EH (cell line): ENCODE data around the gene BCL2L1.

ENCODE experiments used
- DNase-seq: peaks from one replicate; pipeline ENCODE4 v3.0.0-alpha.2; 2015; ENCODE audit warnings: low read depth

The BCL2L1 gene

DNA sequence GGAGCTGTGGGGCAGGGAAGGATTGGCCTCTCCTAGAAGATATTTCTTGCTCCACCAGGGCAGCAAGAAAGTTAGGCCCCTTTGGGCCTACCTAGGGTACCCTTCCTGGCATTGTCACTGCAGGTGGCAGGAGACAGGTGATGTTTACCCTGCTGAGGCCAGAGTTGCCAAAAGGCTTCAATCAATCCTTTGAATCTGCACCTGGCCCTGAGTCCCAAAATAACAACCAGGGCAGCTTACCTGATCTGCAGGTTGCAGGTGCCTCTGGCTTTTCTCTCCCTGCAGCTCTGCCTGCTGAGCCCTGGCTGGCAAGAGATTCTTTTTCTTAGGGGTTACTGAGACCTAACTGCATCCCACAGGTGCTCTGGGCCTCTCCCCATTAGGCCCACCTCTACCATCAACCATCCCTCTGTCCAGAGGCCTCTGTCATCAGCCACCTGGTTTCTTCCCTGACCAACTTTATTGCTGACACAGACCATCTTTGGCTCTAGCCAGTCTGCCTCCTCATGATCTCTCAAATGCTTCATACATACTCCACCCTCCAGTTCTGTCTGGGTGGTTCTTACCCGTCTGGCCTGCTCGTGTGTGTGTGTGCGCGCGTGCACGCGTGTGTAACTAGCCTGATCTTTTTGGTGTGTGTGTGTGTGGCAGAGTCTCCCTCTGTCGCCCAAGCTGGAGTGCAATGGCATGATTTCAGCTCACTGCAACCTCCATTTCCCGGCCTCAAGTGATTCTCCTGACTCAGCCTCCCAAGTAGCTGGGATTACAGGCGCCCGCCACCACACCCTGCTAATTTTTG lies 13.7 kb downstream of the BCL2L1 start:
- DNase-seq: no peak

DNA sequence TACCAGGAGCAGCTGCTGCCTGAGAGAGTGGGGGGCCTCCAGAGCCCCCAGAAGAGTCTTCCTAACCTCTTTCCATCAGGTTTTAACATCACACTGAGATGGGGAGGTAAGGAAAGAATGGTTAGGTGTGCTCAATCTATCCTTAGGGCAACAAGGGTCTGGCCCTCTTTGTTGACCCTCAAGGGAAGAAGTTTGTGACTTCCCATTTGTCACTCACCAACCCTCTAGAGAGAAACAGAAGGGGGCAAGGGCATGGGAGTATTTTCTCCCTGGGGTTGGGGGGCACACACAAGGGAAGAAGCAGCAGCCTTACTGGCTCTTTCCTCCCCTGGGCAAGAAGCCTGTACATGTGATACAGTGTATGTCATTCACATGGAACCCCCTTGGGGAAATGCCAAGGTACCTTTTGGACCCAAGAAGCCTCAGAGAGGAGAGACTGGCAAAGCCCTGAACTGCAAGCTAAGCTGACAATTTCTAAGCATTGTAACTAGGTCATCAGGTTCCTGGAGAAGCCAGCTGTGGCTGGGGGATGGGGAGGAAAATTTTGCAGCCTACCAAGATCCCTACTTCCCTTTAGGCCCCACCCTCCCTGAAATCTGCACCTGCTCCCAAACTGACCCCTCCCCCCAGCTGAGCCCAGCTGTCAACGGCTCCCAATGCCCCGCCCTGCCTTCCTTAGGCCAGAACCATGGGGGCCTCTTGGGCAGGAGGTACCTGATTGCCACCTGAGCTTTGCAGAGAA lies 14.5 kb downstream of the BCL2L1 start:
- DNase-seq: no peak

DNA sequence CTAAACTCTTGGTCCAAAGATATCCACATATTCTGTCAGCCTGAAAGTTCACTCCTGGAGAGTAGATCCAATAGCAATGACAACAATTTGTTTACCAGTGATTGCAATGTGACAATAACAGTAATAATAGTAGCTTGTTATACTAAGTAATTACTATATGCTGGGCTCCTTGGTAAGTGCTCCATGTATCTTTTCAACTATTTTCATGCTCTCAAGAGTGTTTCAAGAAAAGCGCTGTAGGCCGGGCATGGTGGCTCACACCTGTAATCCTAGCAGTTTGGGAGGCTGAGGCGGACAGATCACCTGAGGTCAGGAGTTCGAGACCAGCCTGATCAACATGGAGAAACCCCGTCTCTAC lies 15.4 kb downstream of the BCL2L1 start:
- no peak for DNase-seq

DNA sequence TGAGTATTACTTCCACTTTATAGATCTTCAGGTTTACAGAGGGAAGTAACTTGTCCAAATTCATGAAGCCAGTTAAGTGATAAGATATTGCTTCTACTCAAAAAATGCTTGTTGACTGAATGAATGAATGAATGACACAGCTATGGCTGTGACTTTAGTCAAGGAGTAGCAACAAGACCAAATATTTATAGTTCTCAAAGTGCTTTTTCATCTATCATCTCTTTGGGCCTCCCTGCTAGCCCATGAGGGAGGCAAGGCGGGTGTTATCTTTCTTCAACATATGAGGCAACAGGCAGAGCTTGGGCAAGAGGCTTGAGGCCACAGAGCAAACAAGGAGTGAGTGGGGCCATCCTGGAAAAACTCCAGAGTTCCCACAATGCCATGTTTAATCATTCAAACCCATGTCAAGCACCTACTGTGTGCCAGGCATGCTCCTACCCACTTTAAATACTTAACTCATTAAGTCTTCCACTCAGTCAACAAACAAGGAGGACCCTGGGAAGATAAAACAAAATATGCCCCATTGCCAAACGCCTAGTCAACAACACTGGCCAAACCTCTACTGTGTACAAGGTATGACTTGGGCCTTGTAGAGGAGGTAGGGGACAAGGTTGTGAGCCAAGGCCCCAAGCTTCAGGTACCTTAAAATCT lies 15.9 kb downstream of the BCL2L1 start:
- no peak for DNase-seq

DNA sequence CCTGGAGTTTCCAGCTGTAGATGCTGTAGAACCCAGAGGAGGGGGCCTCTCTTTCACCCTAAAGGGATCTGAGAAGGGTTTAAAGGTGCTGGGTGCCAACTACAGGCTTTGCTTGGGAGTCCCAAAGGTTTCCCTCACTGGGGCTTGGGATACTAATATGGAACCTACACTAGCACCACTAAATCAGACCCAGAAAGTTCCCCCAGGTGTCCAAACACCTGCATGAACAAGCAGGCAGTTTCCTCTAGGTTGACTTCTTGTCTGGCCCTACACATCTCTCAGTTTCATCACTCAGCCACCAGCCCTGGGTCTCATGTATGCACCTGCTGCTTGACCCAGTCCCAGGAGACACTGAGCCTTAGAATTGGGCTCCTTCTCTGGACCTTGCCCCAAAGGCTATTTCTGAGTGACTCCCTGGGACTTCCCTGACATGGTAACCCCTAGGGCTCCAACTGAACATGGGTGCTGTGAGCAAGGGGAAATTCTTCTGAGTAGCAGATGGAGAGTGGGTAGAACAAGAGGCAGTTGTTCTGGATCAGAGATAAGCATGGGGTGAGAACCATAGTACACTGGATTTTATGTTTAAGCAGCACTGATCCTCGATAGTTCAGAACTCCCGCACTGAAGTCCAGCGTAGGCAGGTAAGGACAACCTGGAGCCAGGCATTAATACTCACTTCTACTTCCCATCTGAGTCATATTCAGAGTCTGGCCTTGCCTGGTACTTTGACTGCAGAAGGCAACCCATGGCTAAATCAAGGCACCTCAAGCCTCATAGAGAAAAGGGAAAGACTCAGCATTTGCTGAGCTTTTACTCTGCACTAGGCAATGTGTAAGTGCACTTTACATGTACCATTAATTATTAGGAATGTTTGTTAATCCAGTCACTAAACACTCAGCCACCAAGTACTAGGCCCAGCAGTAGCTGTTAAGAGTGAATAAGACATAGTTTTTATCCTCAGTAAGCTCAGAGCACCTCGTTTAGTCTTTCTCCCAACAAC lies 16.8 kb downstream of the BCL2L1 start:
- no peak for DNase-seq

DNA sequence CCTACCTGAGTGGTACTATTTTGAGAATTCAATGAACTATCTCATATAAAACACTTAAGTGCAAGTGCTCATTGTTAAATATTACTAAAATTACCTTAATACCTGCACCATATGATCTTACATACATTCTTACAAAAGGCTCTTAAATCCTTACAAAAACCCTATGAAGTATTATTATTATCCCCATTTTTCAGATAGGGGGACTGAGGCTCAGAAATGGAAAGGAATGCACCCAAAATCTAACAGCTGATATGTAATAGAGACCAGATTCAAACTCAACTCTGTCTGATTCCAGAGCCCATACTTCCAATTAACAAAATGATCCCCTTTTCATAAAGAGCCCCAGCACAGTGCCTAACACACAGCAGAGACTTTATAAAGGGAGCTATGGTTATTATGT lies 17.5 kb downstream of the BCL2L1 start:
- DNase-seq: no peak

DNA sequence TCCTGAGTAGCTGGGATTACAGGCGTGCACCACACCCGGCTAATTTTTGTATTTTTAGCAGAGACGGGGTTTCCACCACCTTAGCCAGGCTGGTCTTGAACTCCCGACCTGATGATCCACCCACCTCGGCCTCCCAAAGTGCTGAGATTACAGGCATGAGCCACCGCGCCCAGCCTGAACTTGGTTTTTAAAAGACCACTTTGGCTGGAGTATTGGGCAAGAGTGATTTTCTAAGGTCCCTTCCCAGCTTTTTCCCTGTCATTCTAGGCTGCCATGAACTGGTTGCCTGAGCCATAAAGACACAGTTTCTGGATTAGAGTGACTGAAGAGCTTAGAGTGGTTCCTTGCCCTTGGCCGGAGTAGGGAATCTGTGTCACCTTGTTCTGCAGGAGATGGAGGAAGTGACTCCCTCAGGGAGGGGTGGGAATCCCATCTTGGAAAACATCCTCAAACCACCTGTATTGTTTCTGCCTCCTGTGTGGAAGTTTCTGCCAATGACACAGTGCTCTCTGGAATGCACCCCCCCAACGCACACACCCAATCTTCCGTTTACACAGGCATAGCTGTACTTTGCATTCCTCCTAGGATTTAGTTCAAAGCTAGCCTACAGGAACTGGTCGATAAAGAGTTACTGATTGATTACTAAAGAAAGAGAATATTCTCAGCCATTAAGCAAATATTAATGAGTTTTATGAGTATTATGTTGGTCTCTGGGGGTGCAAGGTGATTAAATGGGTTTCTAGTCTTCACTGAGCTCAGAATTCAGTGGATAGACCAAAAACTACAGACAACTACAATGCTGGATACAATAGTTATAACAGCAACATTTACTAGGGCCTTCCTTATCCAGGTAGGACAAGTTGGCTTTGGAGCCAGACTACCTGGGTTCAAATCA lies 18.2 kb downstream of the BCL2L1 start:
- DNase-seq: peak; percentile 68

DNA sequence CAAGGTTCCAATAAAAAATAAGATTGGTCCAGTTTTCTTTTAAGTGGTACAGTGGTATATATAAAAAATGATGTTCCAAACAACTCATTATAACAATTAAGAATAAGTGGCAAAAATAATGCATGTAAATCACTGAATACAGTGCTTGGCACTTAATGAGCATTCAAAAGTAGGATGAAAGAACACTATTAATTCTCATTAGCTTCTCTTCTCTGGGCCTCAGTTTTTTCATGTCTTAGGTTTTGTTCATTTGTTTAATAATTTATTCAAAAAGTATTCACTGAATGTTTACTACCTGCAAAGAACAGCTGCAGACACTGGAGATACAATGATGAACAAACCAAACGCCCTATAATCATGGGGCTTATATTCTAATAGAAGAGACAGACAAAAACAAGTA lies 21.1 kb downstream of the BCL2L1 start:
- DNase-seq: no peak

DNA sequence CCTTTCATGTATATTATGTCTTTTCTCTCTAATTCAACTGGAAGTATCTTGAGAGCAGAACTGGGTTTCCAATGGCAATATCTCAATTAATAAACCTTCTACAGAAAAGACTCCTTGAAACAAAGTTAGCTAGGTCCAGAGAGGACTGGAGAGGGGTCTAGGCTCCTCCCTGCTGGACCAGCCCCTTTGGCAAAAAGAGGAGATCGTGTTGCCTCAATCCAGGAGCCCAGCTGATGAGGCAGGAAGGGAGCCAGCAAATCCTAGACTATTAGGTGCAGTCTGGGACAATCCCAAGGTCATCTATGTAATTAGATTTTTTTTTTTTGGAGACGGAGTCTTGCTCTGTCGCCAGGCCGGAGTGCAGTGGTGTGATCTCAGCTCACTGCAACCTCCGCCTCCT lies 21.9 kb downstream of the BCL2L1 start:
- no peak for DNase-seq

DNA sequence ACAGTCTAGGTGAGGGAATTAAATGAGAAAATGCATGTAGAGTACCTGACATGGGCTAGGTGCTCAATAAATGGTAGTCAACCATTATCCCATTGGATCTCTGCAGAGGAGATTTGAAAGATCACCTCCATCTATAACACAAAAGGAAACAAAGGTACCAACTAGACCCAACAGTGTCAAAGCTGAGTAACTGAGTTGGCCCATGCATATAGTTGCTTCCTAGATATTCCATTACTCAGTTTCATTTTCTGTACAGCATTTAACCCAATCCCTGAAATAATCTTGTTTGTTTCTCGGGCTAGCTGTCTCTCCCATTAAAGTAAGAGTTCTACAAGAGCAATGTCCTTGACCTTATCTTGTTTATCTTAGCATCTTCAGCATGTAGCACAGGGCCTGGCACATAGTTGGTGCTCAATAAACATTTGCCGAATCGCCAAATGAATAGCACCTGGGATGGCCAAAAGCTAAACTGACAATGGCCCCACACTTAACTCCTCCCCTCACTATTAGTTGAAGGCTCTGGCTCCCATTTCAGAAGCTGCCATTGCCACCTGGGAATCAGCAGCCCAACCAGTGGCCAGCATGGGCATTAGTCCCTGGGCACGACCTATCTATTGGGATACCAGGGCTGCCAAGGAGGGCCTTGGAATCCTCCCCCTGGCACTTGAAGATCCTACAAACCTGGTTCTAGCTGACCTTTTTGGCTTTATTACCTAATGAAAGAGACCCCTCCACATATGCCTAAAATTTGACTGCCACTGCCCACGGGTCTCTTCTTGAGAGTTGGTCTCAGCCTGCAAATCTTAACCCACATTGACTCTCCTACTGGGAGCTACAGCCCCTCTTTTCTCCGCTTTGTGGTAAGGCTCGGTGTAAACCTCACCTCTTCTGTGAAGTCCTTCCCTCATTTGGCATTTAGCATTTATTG lies 22.6 kb downstream of the BCL2L1 start:
- no peak for DNase-seq

DNA sequence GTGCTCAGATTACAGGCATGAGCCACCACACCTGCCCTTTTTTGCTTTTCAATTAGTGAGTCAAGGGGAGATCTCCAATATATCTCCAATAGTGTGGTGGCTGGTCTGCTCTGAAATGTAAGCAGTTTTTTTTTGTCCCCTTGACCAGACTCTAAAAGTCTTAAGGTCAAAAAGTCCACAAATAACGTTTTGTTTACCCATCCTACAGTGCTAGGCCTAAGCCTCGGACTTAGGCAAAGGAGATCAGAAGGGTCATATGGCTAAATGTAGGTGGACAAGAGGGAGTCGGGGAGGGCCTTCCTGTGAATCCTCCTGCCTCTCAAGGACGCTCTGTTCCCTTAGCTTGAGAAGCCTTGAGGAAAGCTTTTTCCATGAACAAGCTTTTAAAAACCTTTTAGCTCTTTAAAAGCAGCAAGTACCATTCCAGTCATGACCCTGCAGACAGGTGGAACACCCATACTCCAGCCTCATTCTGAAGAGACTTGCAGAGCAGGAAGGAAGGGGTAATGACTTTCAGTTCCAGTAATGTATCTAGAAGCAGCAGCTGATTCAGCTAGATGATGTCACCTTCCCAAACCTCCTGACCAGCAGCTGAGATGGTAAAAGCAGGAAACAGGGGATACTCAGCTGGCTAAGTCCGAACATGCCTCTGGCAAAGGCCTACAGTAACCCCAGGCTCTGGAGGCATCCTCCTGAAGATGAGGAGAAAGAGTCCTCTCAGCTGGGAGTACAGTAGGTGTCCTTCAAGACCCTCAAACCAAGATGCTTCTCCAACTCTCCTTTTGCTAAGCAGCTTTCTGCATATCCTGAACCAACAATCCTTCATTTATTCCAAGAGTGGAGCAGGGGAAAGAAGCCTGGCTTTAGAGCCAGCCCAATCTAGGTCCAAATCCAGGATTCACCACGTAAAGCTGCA lies 23.6 kb downstream of the BCL2L1 start:
- peak; percentile 96 for DNase-seq

DNA sequence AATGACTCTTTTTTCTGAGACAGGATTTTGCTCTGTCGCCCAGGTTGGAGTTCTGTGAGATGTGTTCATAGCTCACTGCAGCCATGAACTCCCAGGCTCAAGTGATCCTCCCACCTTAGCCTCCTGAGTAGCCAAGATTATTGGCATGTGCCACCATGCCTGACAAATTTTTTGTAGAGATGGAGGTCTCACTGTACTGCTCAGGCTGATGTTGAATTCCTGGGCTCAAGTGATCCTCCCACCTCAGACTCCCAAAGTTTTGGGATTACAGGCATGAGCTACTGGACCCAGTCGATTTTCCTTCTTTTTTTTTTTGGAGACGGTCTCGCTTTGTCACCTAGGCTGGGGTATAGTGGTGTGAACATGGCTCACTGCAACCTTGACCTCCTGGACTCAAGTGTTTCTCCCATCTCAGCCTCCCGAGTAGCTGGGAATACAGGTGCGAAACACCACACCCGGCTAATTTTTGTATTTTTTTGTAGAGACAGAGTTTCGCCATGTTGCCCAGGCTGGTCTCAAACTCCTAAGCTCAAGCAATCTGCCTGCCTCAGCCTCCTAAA lies 24.3 kb downstream of the BCL2L1 start:
- no peak for DNase-seq

DNA sequence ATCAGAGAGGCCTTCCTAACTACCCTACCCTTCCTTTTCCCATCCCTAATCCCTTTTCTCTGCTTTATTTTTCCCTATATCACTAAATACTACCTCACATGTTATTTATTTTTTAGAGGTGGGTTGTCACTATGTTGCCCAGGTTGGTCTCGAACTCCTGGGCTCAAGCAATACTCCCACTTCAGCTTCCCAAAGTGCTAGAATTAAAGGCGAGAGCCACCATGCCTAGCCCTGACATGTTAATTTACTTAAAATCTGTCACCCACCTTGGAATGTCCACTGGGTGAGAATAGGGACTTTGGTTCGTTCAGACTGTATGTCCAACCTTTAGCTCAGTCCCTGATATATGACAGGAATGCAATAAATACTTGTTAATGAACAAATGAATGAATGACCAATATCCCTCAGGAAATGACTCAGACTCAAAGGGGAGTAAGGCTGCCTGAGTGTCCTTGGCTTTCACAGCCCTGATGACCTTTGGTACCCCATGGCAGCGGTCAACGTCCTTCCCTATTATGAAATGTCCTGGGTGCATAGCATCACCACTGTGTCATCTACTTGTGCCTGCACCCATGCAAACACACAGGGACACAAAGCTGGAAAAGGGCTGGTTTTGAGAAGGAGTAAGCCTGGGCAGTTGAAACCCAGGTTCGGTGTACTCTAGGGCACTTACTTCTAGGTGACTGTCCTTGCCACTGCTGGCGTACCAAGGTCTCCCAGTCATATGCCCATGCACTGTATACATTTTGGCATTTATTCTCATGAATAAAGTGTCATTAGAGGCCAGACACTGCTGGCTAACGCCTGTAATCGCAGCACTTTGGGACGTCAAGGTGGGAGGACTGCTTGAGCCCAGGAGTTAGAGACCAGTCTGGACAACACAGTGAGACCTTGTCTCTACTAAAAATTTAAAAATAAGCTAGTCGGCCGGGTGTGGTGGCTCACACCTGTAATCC lies 26.5 kb downstream of the BCL2L1 start:
- peak; percentile 97 for DNase-seq

DNA sequence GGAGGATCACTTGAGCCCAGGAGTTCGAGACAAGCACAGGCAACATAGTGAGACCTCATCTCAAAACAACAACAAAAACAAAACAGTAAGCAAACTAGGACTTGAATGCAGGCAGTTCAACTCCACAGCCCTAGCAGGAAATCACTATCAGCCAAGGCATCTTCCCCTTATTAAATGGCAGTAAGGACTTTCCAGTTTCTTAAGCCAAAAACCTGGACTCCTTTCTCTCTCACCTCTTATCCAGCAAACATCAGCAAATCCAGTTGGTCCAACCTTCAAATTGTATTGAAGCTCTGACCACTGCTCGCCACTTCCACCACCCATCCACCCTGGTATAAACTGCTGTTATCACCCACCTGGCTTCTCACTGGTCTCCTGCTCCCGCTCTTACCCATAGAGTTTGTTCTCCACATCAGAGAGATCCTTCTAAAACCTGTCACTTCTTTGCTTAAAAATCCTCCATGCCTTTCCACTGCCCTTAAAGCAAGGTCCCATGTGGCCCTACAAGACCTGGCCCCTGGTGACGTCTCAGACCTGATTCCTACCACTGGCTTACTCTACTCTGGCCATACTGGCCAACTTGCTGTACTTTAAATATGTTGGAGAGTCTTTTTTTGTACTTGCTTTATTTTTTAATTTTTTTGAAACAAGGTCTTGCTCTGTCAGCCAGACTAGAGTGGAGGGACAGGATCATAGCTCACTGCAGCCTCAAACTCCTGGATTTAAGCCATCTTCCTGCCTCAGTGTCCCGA lies 27.6 kb downstream of the BCL2L1 start:
- no peak for DNase-seq

DNA sequence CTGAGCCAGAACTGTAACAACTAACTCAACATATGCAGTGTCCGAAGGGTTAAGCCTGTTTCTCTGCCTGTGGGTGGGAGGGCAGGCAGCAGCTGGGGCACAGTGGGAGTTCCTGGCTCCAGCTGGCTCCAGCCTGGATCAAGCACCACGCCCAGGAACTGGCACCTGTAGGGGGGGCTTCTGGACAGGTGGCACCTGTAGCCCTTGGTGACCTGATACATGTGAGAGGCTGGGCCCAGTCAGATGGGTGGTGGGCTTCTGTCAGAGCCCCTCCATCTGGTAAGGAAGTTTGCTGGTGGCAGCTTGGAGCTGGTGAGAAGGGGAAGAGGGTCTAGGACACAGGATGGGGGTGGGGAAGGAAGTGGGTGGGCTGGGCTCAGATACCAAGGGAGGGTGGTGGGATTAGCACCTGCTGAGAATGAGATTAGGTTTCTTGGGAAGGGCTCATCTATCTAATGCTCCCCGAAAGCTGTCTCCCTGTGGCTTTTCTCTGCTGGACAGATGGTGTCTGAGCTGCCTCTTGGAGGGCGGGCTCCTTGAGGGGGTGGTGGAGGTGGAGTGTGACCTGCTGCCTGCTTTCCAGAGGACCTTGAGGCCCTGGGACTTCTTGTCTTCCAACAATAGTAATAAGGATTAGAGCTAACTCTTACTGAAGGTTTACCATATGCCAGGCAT lies 28.5 kb downstream of the BCL2L1 start:
- DNase-seq: no peak

DNA sequence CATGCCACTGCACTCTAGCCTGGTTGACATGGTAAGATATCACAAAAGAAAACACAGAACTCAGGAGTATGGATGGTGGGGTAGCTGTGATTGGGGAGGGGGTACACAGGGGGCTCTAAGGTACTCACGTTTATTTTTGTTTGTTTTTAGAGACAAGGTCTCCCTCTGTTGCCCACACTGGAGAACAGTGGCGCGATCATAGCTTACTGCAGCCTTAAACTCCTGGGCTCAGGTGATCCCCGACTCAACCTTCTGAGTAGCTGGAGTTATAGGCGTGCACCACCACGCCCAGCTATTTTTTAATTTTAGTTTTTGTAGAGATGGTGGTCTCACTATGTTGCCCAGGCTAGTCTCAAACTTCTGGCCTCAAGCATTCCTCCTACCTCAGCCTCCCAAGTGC lies 29.3 kb downstream of the BCL2L1 start:
- DNase-seq: no peak
